HFF-Myc (cell line): ENCODE data around the gene RBP7.

ENCODE experiments used
- DNase-seq: peaks from one replicate; pipeline ENCODE4 v3.0.0-alpha.2; 2011; ENCODE audit warnings: low read depth; ENCODE audit errors: extremely low read depth
- H3K4me3 ChIP-seq: replicated peaks from 2 replicates; pipeline ENCODE4 v1.5.1; 2011; ENCODE audit warnings: low read depth, mild to moderate bottlenecking, control low read depth, low read length
- TF ChIP-seq, protein P1 (sequence below): IDR thresholded peaks from 2 replicates; pipeline ENCODE4 v1.5.1; 2012; ENCODE audit warnings: mild to moderate bottlenecking, low read depth, low read length, control low read depth; ENCODE audit errors: missing control alignments

Gene RBP7

GRCh38 chr1:9996624-9997582 is at the start of gene RBP7:
RBP7 (plus strand) TSS chr1:9997228; CDS start chr1:9997259, 31 bp downstream.
- TF ChIP-seq, protein P1, sequence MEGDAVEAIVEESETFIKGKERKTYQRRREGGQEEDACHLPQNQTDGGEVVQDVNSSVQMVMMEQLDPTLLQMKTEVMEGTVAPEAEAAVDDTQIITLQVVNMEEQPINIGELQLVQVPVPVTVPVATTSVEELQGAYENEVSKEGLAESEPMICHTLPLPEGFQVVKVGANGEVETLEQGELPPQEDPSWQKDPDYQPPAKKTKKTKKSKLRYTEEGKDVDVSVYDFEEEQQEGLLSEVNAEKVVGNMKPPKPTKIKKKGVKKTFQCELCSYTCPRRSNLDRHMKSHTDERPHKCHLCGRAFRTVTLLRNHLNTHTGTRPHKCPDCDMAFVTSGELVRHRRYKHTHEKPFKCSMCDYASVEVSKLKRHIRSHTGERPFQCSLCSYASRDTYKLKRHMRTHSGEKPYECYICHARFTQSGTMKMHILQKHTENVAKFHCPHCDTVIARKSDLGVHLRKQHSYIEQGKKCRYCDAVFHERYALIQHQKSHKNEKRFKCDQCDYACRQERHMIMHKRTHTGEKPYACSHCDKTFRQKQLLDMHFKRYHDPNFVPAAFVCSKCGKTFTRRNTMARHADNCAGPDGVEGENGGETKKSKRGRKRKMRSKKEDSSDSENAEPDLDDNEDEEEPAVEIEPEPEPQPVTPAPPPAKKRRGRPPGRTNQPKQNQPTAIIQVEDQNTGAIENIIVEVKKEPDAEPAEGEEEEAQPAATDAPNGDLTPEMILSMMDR, result no peak
- DNase-seq, result no peak
- peak within 1 kb of the TSS; percentile 25 for H3K4me3 ChIP-seq

DNA sequence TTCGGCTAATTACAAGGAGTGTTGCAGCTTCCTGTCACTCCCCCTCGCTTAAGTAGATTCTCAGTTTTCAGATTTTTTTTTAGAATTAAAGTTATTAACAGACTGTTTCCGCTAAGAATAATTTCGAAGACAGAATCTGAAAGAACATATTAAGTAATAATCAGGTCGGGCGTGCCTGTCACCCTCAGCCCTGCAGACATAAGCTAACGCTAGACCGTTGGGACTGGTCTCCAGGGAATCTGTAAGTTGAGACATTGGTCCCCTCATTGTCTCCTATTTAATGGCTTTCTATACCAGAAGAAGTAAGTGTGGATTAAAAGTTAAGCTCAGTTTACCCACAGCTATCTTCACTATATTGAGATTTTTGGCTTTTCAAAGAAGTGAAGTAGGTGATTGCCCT is 39.3 kb upstream of the RBP7 start:
- no peak overlapping the region for H3K4me3 ChIP-seq
- TF ChIP-seq, protein P1, result no peak
- no peak for DNase-seq

DNA sequence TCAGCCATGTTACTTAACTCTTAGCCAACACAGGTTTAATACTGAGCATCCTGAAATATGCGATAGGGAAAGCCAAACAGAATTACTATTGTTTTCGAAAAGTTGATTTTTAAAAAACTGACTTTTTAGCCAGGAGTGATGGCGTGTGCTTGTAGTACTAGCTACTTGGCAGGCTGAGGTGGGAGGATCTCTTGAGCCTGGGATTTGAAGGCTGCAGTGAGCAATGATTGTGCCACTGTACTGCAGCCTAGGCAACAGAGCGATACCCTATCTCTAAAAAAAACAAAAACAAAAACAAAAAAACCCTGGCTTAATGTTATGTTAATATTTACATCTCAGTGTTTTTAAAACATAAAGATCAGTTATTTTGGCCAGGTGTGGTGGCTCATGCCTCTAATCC is 37.0 kb upstream of the RBP7 start:
- DNase-seq, result no peak
- TF ChIP-seq, protein P1, result no peak
- no peak overlapping the region for H3K4me3 ChIP-seq

- H3K4me3 ChIP-seq, result no peak overlapping the region
- DNase-seq, result no peak
- TF ChIP-seq, protein P1, result no peak
Measured at GRCh38 chr1:9960706-9961562, 36.1 kb upstream of the RBP7 start.

- H3K4me3 ChIP-seq, result no peak overlapping the region
- TF ChIP-seq, protein P1, result no peak
- DNase-seq, result no peak
Measured at GRCh38 chr1:9984253-9984652, 12.8 kb upstream of the RBP7 start.

DNA sequence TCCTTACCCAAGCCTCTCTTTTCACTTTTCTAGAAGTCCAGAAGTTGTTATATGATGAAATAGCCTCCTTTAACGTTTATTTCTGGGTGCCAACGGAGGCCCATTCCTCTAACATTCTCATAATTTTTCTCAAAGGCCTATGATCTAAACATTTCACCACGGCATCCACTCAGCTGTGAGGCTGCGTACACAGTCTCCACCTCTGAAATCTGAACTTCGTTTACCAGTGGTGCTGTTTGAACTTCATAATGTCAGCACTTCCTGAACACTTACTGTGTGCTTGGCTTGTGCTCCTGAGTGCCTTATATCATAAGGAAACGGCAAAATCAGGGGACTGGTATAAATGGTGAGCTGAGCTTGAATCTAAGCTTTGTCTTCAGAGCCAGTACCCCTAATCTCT is 12.0 kb upstream of the RBP7 start:
- no peak for DNase-seq
- TF ChIP-seq, protein P1, result no peak
- no peak overlapping the region for H3K4me3 ChIP-seq
